ENCODE measurements around the gene THRAP3. TPM values are rescaled to one million over a fixed set of nuclear protein-coding genes. Genes with fewer than 3 reads are reported as not detected.

Gene THRAP3
- total and polyA plus RNA-seq, 9 of the 15 experiments (the other 6 are each of a cell fraction or from before 2014, with no cell fraction given), result 66.2 to 135 (median 113) TPM

- TF ChIP-seq CEBPG (CRISPR knock-in tag; IDR thresholded peaks at IDR 0.05) (no peak), CEBPG (tag; conservative IDR thresholded peaks at IDR 0.05 in 1 of 2, IDR thresholded peaks at IDR 0.05 in 1 of 2) (no peak), ESRRA (IDR thresholded peaks at IDR 0.05; ENCODE audit: borderline replicate concordance, low read depth) (no peak), RHOXF2B (CRISPR knock-in tag; conservative IDR thresholded peaks at IDR 0.05) (no peak)
Observed at GRCh38 chr1:36269408-36269838, 45.2 kb downstream of the THRAP3 start (continued).

GRCh38 chr1:36273024-36273423 is 48.8 kb downstream of the THRAP3 start:
- Histone ChIP-seq H4K20me1 (replicated peaks; ENCODE audit: control insufficient read depth, insufficient read depth, low read length) (peaks cover 9% of the 10 kb centered on the region), H3K9me1 (ENCODE audit: control insufficient read depth, insufficient read depth, low read length) (no peaks in the 10 kb centered on the region), H3K9ac (ENCODE audit: insufficient read depth in 1 of 2, low read depth in 2 of 2, low read length in 2 of 2) (no peak overlapping the region), H3K27ac (ENCODE audit: extremely low read depth, low read depth, low read length) (peak overlapping the region; percentile 56; the same call in 2 of the 3 replicates), H2AFZ (ENCODE audit: low read depth, low read length) (no peak overlapping the region), H3K36me3 (ENCODE audit: control insufficient read depth, insufficient read depth, low read length) (peaks cover 64% of the 10 kb centered on the region; the same call in 2 of the 3 replicates), H3K4me2 (ENCODE audit: insufficient read depth, low read length) (peak overlapping the region; percentile 27; the same call in 1 of the 2 replicates), H3K4me3 (no peak overlapping the region), H3K27me3 (ENCODE audit: control insufficient read depth in 2 of 2, insufficient read depth in 2 of 2, low read length in 2 of 2) (no peaks in the 10 kb centered on the region), H3K9me3 (replicated peaks; ENCODE audit: control insufficient read depth, insufficient read depth, low read depth, low read length) (no peaks in the 10 kb centered on the region), H3K79me2 (ENCODE audit: control insufficient read depth, insufficient read depth, low read length) (peaks cover 61% of the 10 kb centered on the region), H3K4me1 (replicated peaks in 1 of 2; ENCODE audit: control insufficient read depth in 2 of 2, insufficient read depth in 2 of 2, low read length in 2 of 2) (peaks cover 16 to 21% of the 10 kb centered on the region in 2 experiments)
- DNase-seq (ENCODE audit: extremely low read depth in 1 of 4, low spot score in 3 of 4) (peak; percentile 39 to 81 (median 54)), FAIRE-seq (peak; percentile 77), ATAC-seq (peak; percentile 71)
- BruUV-seq (replicated peaks), result TSS peak; percentile 20
- intact Hi-C loops (cut with micrococcal nuclease) (loop anchor here (2.0 kb wide), 1 partner anchor 48 kb away; the partner anchor contains the start of gene THRAP3), in situ Hi-C loops (cut with MboI) (no loop called here)
- CTCF ChIA-PET (ENCODE audit: low intra/inter-chr PET ratio), result no interaction called here
- POLR2A ChIA-PET, result interaction anchor here (0.8 to 2.2 kb wide), 8 partner anchors 9 to 49 kb away, joined by 3 to 8 read pairs (median 3); partner anchors contain the start of gene THRAP3
- 12% methylated on average over 5 of the region's 5 CpGs for WGBS (ENCODE audit: insufficient coverage, low coverage, missing lambda C conversion rate)
- TF ChIP-seq HDAC1 (IDR thresholded peaks at IDR 0.05) (peak in 1 of 2 experiments; percentile 62; a peak in 1 of 4 replicates), CHCHD3 (CRISPR knock-in tag; IDR thresholded peaks at IDR 0.05) (no peak), MGA (IDR thresholded peaks at IDR 0.05) (peak; percentile 70), RBM34 (IDR thresholded peaks at IDR 0.05; ENCODE audit: borderline replicate concordance, insufficient read depth, low read length) (no peak), FOXA1 (IDR thresholded peaks at IDR 0.05; ENCODE audit: borderline replicate concordance) (no peak), PHB2 (IDR thresholded peaks at IDR 0.05; ENCODE audit: low read depth) (0 out of 2 replicates have a peak, but pooled peaks have one; percentile 28)

Data from K562 (cell line).